NCI-H1417 treated with DMSO at 0.1 percent for 48 hours (cell line): ENCODE results near the gene ATXN7L3.
"Not testable (repeated sequence)": the region's sequence is repeated elsewhere in the genome, so short reads cannot be mapped to it uniquely, and the experiment has no call there.

Source experiments
- DNase-seq: peaks from one replicate; lab custom pipeline; 2025; lab: John Stamatoyannopoulos, UW

Gene ATXN7L3

DNA sequence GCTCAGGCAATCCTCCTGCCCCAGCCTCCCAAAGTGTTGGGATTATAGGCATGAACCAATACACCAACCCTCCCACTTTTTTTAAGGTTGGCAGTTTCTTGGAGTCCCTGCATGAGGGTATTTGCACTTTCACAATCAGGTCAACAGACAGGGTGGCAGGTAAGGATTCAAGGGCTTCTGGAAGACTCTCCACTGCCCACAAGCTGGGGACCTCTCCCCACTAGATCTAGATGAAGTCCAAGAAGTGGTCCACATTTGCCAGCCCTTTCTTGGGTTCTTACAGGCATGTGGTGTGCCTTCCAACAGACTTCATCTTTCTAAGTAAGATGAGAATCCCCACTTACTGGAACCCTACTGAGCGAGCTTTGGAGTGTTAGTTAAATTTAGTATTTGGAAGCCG lies 25.3 kb downstream of the ATXN7L3 start:
- DNase-seq: no peak

DNA sequence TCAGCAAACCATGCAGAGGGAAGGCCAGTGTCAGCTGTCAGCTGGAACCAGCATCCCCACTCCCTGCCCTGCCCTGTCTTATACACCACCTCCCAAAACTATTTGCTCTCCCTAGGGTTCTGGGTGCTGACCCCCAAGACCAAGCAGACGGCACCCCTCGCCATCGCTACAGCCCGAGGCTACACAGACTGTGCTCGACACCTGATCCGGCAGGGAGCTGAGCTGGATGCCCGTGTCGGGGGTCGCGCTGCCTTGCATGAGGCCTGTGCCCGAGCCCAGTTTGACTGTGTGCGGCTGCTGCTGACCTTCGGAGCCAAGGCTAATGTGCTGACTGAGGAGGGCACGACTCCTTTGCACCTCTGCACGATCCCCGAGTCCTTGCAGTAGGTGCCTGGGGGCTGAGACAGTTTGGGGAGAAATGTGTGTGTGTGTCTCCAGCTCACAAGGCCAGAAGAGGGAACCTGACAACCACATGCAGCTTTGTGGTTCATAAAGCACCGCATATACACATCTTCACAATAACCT lies 27.7 kb downstream of the ATXN7L3 start:
- DNase-seq: no peak

GRCh38 chr17:44170499-44171201 lies 29.0 kb downstream of the ATXN7L3 start, which contains the start of gene ASB16:
TSS of gene ASB16 (plus strand) at chr17:44170704. CDS start at chr17:44170790, 86 bp downstream.
- peak; percentile 49 for DNase-seq

- DNase-seq: no peak
These were observed 29.6 kb downstream of the ATXN7L3 start for GRCh38 chr17:44170135-44170498.

DNA sequence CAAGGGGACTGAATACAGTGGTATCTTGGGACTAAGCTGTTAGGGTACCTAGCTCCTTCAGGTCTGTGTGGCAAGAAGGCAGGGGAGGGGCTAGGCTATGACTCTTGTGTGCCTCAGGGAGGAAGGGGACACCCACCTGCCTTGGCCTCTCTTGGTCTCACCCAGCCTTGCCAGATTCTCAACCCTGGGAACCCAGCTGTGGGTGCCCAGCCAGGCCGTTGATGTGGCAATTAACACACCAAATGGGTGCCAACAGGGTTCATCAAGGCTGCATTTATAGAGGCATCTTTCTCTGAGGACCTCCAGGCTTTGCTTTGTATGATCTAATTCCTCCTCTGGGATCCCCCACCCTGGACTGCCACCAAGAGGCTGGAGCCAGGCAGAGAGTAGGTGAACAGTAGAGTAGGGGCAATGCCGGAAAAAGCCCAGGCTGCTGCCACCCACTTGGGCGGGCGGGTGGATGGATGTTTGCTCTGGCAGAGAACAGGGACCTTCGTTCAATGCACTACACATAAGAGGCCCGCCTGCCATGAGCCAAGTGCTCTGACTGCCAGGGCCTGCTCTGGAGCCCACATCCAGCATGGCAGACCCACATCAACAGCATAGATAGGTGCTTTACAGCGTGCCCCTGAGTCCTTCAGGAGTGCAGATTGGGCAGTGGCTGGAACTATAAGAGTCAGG lies 32.4 kb downstream of the ATXN7L3 start:
- no peak for DNase-seq

GRCh38 chr17:44164476-44164875 lies 35.2 kb downstream of the ATXN7L3 start:
- DNase-seq: no peak

DNA sequence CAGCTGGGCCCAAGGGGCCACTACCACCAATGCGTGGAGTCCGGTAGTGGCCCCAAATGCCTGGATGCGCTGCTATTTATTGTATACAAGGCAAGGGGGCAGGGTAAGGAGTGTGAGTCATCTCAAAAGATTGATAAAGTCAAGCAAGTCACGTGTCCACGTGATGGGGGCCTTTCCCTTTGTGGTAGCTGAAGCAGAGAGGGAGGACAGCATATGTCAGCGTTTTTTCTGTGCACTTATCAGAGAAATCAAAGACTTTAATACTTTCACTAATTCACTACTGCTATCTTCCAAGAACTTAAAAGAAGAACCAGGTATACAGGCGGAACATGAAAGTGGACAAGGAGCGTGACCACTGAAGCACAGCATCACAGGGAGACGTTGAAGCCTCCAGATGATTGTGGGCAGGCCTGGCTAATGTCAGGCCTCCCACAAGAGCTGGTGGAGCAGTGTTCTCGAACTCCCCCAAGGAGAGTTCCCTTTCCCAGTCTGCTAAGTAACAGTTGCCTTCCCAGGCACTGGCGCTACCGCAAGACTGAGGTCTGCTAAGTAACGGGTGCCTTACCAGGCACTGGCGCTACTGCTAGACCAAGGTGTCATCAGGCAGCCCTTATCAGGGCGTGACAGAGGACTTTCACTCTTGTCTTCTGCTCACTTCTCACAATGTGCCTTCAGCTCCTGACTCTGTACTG lies 40.0 kb downstream of the ATXN7L3 start:
- no peak for DNase-seq

DNA sequence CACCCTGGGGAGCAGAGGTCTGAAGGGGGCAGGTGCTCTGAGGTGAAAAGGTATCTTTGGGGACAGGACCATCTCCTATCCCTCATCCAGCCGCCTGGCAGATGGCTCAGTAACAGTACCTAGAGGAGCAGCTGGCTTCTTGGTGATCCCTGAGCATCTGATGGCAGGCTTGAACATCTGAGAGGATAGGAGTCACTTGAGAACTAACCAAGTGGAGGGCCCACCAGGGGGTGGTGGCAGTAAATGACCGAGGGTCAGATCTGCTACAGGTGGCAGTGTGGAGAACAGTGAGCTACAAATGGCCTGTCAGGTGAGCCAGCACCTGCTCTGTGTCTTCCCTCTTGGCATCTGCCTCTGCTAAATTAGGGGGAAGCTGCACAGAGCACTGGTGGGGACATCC lies 44.2 kb downstream of the ATXN7L3 start:
- DNase-seq: no peak

DNA sequence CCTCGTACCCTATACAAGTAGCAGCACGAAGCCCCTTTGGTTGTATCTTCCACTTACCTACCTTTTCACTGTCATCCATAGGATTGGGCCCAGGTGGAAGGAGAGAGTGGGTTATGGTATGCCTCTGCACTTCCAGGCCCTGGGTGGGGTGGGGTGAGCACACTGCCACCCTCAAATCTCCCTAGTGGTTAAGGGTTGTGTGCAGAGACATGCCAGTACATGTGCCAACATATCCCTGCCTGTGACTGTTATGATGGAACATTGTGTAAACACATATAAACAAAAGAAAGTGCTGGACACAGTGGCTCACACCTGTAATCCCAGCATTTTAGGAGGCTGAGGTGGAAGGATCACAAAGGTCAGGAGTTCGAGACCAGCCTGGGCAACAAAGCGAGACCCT lies 46.8 kb downstream of the ATXN7L3 start:
- DNase-seq: no peak

GRCh38 chr17:44149750-44150329 lies 49.8 kb downstream of the ATXN7L3 start:
- no peak for DNase-seq

DNA sequence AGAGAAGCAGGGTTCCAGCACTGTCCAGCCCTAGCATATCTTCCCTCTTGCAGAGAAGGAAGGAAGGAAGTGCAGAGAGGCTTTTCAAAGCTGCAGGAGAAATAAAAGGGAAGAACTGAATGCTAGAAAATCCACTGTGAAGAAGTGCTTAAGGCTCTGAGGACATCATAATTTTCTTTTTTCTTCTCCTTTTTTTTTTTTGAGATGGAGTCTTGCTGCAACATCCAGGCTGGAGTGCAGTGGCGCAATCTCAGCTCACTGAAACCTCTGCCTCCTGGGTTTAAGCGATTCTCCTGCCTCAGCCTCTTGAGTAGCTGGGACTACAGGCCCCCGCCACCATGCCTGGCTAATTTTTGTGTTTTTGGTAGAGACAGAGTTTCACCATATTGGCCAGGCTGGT lies 50.6 kb downstream of the ATXN7L3 start:
- not testable (repeated sequence) for DNase-seq

DNA sequence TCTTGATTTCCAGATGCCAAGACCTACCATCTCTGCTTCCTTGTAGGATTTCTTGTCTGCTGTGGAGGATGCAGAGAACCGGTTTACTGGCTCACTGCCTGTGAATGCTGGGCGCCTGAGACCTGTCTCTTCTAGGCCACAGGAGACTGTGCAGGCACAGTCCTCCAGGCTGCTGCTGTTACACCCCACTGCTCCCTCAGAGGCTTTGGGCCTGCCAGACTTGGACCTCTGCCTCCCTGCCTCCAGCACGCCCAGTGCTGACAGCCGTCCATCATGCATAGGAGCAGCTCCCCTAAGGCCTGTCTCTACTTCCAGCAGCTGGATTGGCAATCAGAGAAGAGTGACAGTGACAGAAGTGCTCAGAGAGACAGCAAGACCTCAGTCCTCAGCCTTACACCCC lies 51.9 kb downstream of the ATXN7L3 start:
- no peak for DNase-seq

- DNase-seq: no peak
These were observed 53.0 kb downstream of the ATXN7L3 start for GRCh38 chr17:44146375-44147346.

DNA sequence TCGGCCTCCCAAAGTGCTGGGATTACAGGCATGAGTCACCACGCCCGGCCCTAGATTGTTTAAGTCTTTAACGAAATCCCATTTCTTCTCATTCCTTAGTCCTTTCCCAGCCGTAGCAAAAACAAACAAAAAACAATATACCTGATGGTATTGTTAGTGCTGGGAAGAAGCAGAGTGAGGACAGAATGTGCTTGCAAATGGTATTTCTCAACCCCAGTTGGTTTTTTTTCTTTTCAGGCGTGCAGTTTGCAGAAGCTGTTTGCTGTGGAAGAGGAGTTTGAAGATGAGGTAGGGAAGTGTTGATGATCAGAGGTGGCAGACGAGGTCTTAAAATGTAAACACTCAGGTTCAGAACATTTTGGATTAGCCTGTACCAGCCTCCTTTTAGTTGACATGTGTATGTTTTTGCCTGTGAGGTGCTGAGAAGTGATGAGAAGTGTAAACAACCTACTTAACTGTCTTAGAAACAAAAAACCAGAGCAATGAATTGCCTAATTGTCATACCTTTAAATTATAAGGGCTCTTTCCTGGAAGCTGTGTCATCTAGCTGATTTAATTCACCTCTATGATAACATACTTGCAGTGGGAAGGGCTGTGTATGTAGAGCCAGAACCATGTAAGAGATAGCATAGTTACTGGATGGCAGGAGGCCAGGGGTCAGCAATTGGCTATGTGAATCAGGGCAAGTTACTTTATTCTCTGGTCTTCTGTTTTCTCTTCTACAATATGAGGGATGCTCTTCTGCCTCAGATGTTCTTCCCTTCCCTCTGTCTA lies 54.5 kb downstream of the ATXN7L3 start:
- DNase-seq: no peak

- DNase-seq: not testable (repeated sequence)
These were observed 55.8 kb downstream of the ATXN7L3 start for GRCh38 chr17:44143921-44144320.
